BJ (cell line): ENCODE results near the gene MCL1. TPM values are rescaled to one million over a fixed set of nuclear protein-coding genes. Genes with fewer than 3 reads are reported as not detected.

Experiments
- CTCF ChIA-PET: fragments of 350-600 bp; formaldehyde crosslinking; extraction: SDS; loops from one replicate; lab custom pipeline; 2021; ENCODE audit warnings: antibody characterized with exemption, inconsistent platforms; lab: Yijun Ruan, JAX
- POLR2A ChIA-PET: fragments of 300-600 bp; sonication (Branson Sonifier 250); formaldehyde crosslinking; extraction: SDS; loops from one replicate; lab custom pipeline; 2021; ENCODE audit warnings: antibody characterized with exemption; lab: Charles Lee
- DNase-seq: peaks from one replicate; pipeline ENCODE4 v3.0.0-alpha.2; 2011; ENCODE audit warnings: low read depth
- H3K27me3 ChIP-seq: 2 replicates; pipeline ENCODE4 v1.6.0; 2011; ENCODE audit warnings: low read length; ENCODE audit not compliant: control insufficient read depth, insufficient read depth
- H3K36me3 ChIP-seq: 2 replicates; pipeline ENCODE4 v1.5.1; 2011; ENCODE audit warnings: low read length; ENCODE audit not compliant: control insufficient read depth, insufficient read depth
- H3K4me3 ChIP-seq: 2 replicates; pipeline ENCODE4 v1.5.1; 2011; ENCODE audit warnings: low read depth, mild to moderate bottlenecking, control low read depth, low read length
- CTCF ChIP-seq: IDR thresholded peaks from 2 replicates; pipeline ENCODE4 v1.5.1; 2011; ENCODE audit warnings: low read depth, mild to moderate bottlenecking, control low read depth, inconsistent platforms, low read length, moderate library complexity; ENCODE audit not compliant: insufficient read depth
- polyA plus RNA-seq: library from polyadenylated mRNA; depleted of rRNA; stranded (reverse); fragments of >200 nt; gene quantifications from 2 replicates; pipeline ENCODE4 v1.2.3, GENCODE V29; 2011

The MCL1 gene
- polyA plus RNA-seq, 1 experiment, result 45.4 TPM

GRCh38 chr1:150579945-150580642 is 684 bp upstream of the MCL1 start:
- no peak for DNase-seq
- POLR2A ChIA-PET, result interaction anchor here (0.6 to 2.7 kb wide), 7 partner anchors 12 to 236 kb away, joined by 3 to 22 read pairs (median 6); partner anchors contain the start of genes CTSS and ENSA
- Histone ChIP-seq H3K36me3 (peaks cover 8% of the 10 kb centered on the region), H3K4me3 (peak overlapping the region; percentile 16), H3K27me3 (no peaks in the 10 kb centered on the region)
- no peak for TF ChIP-seq CTCF
- CTCF ChIA-PET, result interaction anchor here (0.6 to 8.4 kb wide), 12 partner anchors 9 to 112 kb away, joined by 3 to 72 read pairs (median 4); no protein-coding TSS in a partner anchor

GRCh38 chr1:150578272-150579109 is 919 bp downstream of the MCL1 start:
- Histone ChIP-seq H3K4me3 (peak overlapping the region; percentile 74), H3K27me3 (no peaks in the 10 kb centered on the region), H3K36me3 (peaks cover 12% of the 10 kb centered on the region)
- ChIA-PET POLR2A (interaction anchor here (0.6 to 2.9 kb wide), 7 partner anchors 10 to 246 kb away, joined by 3 to 22 read pairs (median 5); partner anchors contain the start of gene ENSA), CTCF (interaction anchor here (0.5 to 8.4 kb wide), 7 partner anchors 15 to 505 kb away, joined by 3 to 72 read pairs (median 3); no protein-coding TSS in a partner anchor)
- peak; percentile 57 for DNase-seq
- no peak for TF ChIP-seq CTCF

GRCh38 chr1:150577557-150578271 is 1.7 kb downstream of the MCL1 start:
- no peaks in the 10 kb centered on the region for H3K27me3 ChIP-seq
- H3K36me3 ChIP-seq, result peaks cover 17% of the 10 kb centered on the region
- ChIA-PET POLR2A (interaction anchor here (0.6 to 2.9 kb wide), 4 partner anchors 10 to 246 kb away, joined by 3 to 22 read pairs (median 10); no protein-coding TSS in a partner anchor), CTCF (interaction anchor here (0.8 to 8.4 kb wide), 2 partner anchors 10 to 17 kb away, joined by 3 to 72 read pairs; no protein-coding TSS in a partner anchor)
- TF ChIP-seq CTCF, result no peak
- H3K4me3 ChIP-seq, result peak overlapping the region; percentile 74
- DNase-seq, result no peak

GRCh38 chr1:150576794-150577556 is 2.4 kb downstream of the MCL1 start:
- H3K4me3 ChIP-seq, result peak overlapping the region; percentile 74
- no peak for TF ChIP-seq CTCF
- no peaks in the 10 kb centered on the region for H3K27me3 ChIP-seq
- no peak for DNase-seq
- CTCF ChIA-PET, result interaction anchor here (0.6 to 8.4 kb wide), 5 partner anchors 9 to 83 kb away, joined by 3 to 72 read pairs (median 4); no protein-coding TSS in a partner anchor
- POLR2A ChIA-PET, result interaction anchor here (2.9 kb wide), 1 partner anchor 9 kb away, joined by 18 read pairs; no protein-coding TSS in a partner anchor
- peaks cover 17% of the 10 kb centered on the region for H3K36me3 ChIP-seq
